PC-3 (cell line): ENCODE data around the gene HMGCS2. TPM values are rescaled to one million over a fixed set of nuclear protein-coding genes. Genes with fewer than 3 reads are reported as not detected.

Experiments
- ATAC-seq: fragments of 200-7000 bp; cut with Tn5 transposase; 2 replicates; pipeline ENCODE4 v1.9.1; 2020; ENCODE audit warnings: mild to moderate bottlenecking, moderate library complexity
- BruUV-seq: library from RNA; stranded (reverse); fragments of 400-500 nt; replicated peaks from 2 replicates; lab custom pipeline; 2021; lab: Mats Ljungman, UMichigan
- CTCF ChIA-PET: fragments of 300-600 bp; sonication (Branson Sonifier 250); formaldehyde crosslinking; loops from one replicate; lab custom pipeline; 2022; ENCODE audit warnings: antibody characterized with exemption; lab: Charles Lee
- POLR2A ChIA-PET: fragments of 300-600 bp; sonication (Branson Sonifier 250); formaldehyde crosslinking; loops from one replicate; lab custom pipeline; 2022; ENCODE audit warnings: antibody characterized with exemption; ENCODE audit not compliant: unreplicated experiment; lab: Charles Lee
- DNase-seq: peaks from one replicate; pipeline ENCODE4 v3.0.0-alpha.2; 2015
- H2AFZ ChIP-seq: fragments of 300-600 bp; sonication (generic); 2 replicates; pipeline ENCODE4 v1.6.0; 2016; ENCODE audit warnings: antibody characterized with exemption, low read length
- H3F3A ChIP-seq: fragments of 300-600 bp; sonication (generic); one replicate; pipeline ENCODE4 v1.6.0; 2017; ENCODE audit warnings: antibody characterized with exemption, low read length, control low read depth, mild to moderate bottlenecking; ENCODE audit not compliant: unreplicated experiment
- H3K27ac ChIP-seq: fragments of 300-600 bp; sonication (generic); 2 replicates; pipeline ENCODE4 v1.5.1; 2016; ENCODE audit warnings: mild to moderate bottlenecking, low read length
- H3K27me3 ChIP-seq: fragments of 300-600 bp; sonication (generic); 2 replicates; pipeline ENCODE4 v1.6.1; 2016; ENCODE audit warnings: low read length, mixed read lengths
- H3K36me3 ChIP-seq: fragments of 300-600 bp; sonication (generic); 2 replicates; pipeline ENCODE4 v1.6.1; 2016; ENCODE audit warnings: low read depth, mixed run types, low read length, mixed read lengths
- H3K4me1 ChIP-seq: fragments of 300-600 bp; sonication (generic); 2 replicates; pipeline ENCODE4 v1.5.1; 2016; ENCODE audit warnings: low read length; ENCODE audit not compliant: insufficient read depth
- H3K4me2 ChIP-seq: fragments of 300-600 bp; sonication (generic); 2 replicates; pipeline ENCODE4 v1.6.0; 2016; ENCODE audit warnings: low read length
- H3K4me3 ChIP-seq: fragments of 300-600 bp; sonication (generic); 2 replicates; pipeline ENCODE4 v1.5.1; 2016; ENCODE audit warnings: mild to moderate bottlenecking, low read length, mixed read lengths
- H3K79me2 ChIP-seq: fragments of 300-600 bp; sonication (generic); 2 replicates; pipeline ENCODE4 v1.6.1; 2017; ENCODE audit warnings: low read length, mixed read lengths
- H3K9ac ChIP-seq: fragments of 300-600 bp; sonication (generic); 2 replicates; pipeline ENCODE4 v1.6.0; 2016; ENCODE audit warnings: mild to moderate bottlenecking, low read length
- H3K9me2 ChIP-seq: fragments of 300-600 bp; sonication (generic); replicated peaks from 2 replicates; pipeline ENCODE4 v1.6.1; 2016; ENCODE audit warnings: mixed run types, low read length, mixed read lengths
- H3K9me3 ChIP-seq: fragments of 300-600 bp; sonication (generic); 2 replicates; pipeline ENCODE4 v1.6.1; 2016; ENCODE audit warnings: low read length, mixed read lengths
- H4K20me1 ChIP-seq: fragments of 300-600 bp; sonication (generic); 2 replicates; pipeline ENCODE4 v1.6.1; 2016; ENCODE audit warnings: low read length, mixed read lengths
- EZH2 ChIP-seq: fragments of 300-600 bp; sonication (generic); IDR thresholded peaks from one replicate; pipeline ENCODE4 v1.6.1; 2017; ENCODE audit warnings: antibody characterized with exemption, mild to moderate bottlenecking, low read length; ENCODE audit not compliant: unreplicated experiment
- EZH2phosphoT487 ChIP-seq: fragments of 300-600 bp; sonication (generic); IDR thresholded peaks from 2 replicates; pipeline ENCODE4 v1.6.1; 2018; ENCODE audit warnings: mild to moderate bottlenecking, antibody characterized with exemption, low read length, borderline replicate concordance
- intact Hi-C: fragments of 100-400 bp; cut with micrococcal nuclease; formaldehyde crosslinking; loops from 2 replicates; pipeline ENCODE4 v1.9.0; 2023
- total RNA-seq: library from RNA; depleted of rRNA; stranded (reverse); fragments of >200 nt; gene quantifications from 2 replicates; pipeline ENCODE4 v1.2.3, GENCODE V29; 2014
- TF ChIP-seq, protein P1 (sequence below): fragments of 300-600 bp; sonication (generic); conservative IDR thresholded peaks from 2 replicates; pipeline ENCODE4 v1.5.1; 2017; ENCODE audit warnings: antibody characterized with exemption, low read depth, mild to moderate bottlenecking, low read length

HMGCS2 gene
- total RNA-seq, 1 experiment from 2014 or later, result not detected

DNA sequence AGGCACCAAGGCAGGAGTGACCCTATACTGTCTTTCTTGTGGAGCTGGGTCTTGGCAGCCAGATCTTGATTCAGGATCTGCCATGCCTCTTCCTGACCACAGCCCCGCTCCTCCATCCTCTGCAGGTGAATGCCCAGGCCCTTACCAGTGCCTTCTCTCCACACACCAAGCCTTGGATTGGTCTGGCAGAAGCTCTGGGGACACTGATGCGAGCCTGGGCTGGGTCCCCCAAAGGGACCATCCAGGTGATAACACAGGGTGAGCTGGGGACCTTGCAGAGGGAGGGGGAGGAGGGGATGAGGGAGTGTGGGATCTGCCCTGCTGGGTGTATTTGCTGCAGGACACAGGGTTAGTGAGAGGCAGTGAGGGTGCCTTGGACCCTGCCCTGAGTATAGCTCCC, 28.4 kb downstream of the HMGCS2 start:
- Histone ChIP-seq H3K27me3 (no peaks in the 10 kb centered on the region), H3K9ac (no peak overlapping the region), H3K79me2 (no peaks in the 10 kb centered on the region), H3K4me3 (no peak overlapping the region), H2AFZ (no peak overlapping the region), H3F3A (no peaks in the 10 kb centered on the region), H3K4me1 (no peaks in the 10 kb centered on the region), H3K36me3 (peaks cover 15% of the 10 kb centered on the region), H3K9me2 (no peaks in the 10 kb centered on the region), H3K4me2 (no peak overlapping the region), H3K9me3 (no peaks in the 10 kb centered on the region), H3K27ac (no peak overlapping the region), H4K20me1 (no peaks in the 10 kb centered on the region)
- DNase-seq (no peak), ATAC-seq (no peak)
- ChIA-PET POLR2A (interaction anchor here (0.7 kb wide), 1 partner anchor 219 kb away, joined by 3 read pairs; no protein-coding TSS in a partner anchor), CTCF (no interaction called here)
- intact Hi-C loops, result loop anchor here (10.0 kb wide), 1 partner anchor 125 kb away; no protein-coding TSS in a partner anchor
- TF ChIP-seq, protein P1, sequence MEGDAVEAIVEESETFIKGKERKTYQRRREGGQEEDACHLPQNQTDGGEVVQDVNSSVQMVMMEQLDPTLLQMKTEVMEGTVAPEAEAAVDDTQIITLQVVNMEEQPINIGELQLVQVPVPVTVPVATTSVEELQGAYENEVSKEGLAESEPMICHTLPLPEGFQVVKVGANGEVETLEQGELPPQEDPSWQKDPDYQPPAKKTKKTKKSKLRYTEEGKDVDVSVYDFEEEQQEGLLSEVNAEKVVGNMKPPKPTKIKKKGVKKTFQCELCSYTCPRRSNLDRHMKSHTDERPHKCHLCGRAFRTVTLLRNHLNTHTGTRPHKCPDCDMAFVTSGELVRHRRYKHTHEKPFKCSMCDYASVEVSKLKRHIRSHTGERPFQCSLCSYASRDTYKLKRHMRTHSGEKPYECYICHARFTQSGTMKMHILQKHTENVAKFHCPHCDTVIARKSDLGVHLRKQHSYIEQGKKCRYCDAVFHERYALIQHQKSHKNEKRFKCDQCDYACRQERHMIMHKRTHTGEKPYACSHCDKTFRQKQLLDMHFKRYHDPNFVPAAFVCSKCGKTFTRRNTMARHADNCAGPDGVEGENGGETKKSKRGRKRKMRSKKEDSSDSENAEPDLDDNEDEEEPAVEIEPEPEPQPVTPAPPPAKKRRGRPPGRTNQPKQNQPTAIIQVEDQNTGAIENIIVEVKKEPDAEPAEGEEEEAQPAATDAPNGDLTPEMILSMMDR, result no peak
- TF ChIP-seq EZH2phosphoT487 (no peak), EZH2 (no peak)
- no TSS peak for BruUV-seq

DNA sequence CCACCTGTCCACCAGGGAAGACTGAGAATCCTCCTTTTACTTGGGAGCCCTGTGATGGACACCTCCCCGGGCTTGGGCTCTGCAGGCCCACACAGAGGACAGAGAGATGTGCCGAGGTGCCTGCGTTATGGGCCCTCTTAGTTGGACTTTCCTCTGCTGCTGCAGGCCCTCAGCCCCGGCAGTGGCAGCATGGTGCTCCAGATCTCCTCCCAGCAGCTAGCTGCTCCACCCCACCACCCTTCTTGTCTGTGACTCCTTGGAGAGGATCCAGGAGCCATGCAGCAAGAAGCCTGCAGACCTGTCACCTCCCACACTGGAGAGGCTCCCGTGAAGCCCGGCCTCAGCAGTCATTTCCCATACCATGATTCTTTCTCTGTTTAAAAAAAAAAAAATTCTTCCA, 29.6 kb downstream of the HMGCS2 start:
- TF ChIP-seq, protein P1, result no peak
- TF ChIP-seq EZH2 (no peak), EZH2phosphoT487 (no peak)
- H3K27ac ChIP-seq, result no peak overlapping the region
- ChIA-PET CTCF (no interaction called here), POLR2A (no interaction called here)
- H3K4me3 ChIP-seq, result no peak overlapping the region
- ATAC-seq (no peak), DNase-seq (no peak)
- no peaks in the 10 kb centered on the region for H3K27me3 ChIP-seq
- H2AFZ ChIP-seq, result no peak overlapping the region
- H3K79me2 ChIP-seq, result no peaks in the 10 kb centered on the region
- H3K4me1 ChIP-seq, result no peaks in the 10 kb centered on the region
- no peaks in the 10 kb centered on the region for H3K9me2 ChIP-seq
- no TSS peak for BruUV-seq
- H4K20me1 ChIP-seq, result no peaks in the 10 kb centered on the region
- intact Hi-C loops, result no loop called here
- no peaks in the 10 kb centered on the region for H3F3A ChIP-seq
- H3K36me3 ChIP-seq, result peaks cover 22% of the 10 kb centered on the region
- H3K9ac ChIP-seq, result no peak overlapping the region
- no peaks in the 10 kb centered on the region for H3K9me3 ChIP-seq
- no peak overlapping the region for H3K4me2 ChIP-seq

DNA sequence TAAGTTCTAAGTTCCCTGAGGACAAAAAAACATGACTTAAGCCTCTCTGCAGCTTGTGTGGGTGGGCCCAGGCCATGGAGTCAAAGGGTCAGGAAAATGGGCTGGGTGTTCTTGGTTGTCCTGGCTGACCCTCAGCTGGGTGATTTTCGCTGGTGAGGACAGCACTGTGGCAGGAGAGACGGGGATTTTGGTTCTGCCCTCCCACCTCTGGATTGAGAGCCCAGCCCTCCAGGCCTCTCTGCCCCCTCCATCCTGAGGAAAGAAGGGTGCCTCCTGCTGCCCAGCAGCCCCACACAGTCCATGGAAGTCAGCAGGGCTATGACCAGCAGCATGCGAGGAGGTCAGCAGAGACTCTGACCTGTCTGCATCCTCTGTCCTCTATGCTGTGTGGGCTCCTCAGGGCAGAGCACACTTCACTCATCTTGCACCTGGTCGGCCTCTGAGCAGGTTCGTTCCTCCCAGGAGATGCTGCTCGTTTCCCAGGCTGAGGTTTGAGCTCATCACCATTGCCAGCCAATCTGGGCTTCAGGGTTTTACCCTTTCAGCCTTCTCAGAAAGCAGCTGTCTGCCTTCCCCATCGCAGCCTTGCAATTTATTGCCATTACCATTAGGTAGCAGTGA, 30.5 kb downstream of the HMGCS2 start:
- DNase-seq, result no peak
- TF ChIP-seq EZH2phosphoT487, result no peak

More for the DNA sequence above, 30.5 kb downstream of the HMGCS2 start:
- Histone ChIP-seq H3K9me3 (no peaks in the 10 kb centered on the region), H3F3A (no peaks in the 10 kb centered on the region), H3K9me2 (no peaks in the 10 kb centered on the region), H3K27me3 (no peaks in the 10 kb centered on the region), H3K79me2 (no peaks in the 10 kb centered on the region), H3K4me2 (no peak overlapping the region), H3K36me3 (peaks cover 22% of the 10 kb centered on the region), H4K20me1 (no peaks in the 10 kb centered on the region), H3K27ac (no peak overlapping the region), H3K4me1 (no peaks in the 10 kb centered on the region), H3K9ac (no peak overlapping the region), H3K4me3 (no peak overlapping the region), H2AFZ (no peak overlapping the region)
- CTCF ChIA-PET, result interaction anchor here (0.5 kb wide), 1 partner anchor 114 kb away, joined by 11 read pairs; no protein-coding TSS in a partner anchor
- no TSS peak for BruUV-seq
- ATAC-seq, result no peak
- intact Hi-C loops, result no loop called here
- POLR2A ChIA-PET, result no interaction called here
